ENCODE measurements around the gene RIMS1. TPM values are rescaled to one million over a fixed set of nuclear protein-coding genes. Genes with fewer than 3 reads are reported as not detected.

The RIMS1 gene
- total and polyA plus RNA-seq, 2 of the 13 experiments (the other 11 are each of a cell fraction or from before 2014, with no cell fraction given): not detected

GRCh38 chr6:72035966-72036365, 149.6 kb downstream of the RIMS1 start (continued):
- TF ChIP-seq ZBTB40 (IDR thresholded peaks at IDR 0.05) (no peak), ZBTB40 (CRISPR knock-in tag; IDR thresholded peaks at IDR 0.05) (no peak)

- no TSS peak for BruUV-seq (replicated peaks)
- FAIRE-seq: no peak
- Histone ChIP-seq H2AFZ (ENCODE audit: low read length) (no peak overlapping the region), H3K36me3 (replicated peaks in 1 of 2; ENCODE audit: control insufficient read depth in 1 of 2, insufficient read depth in 2 of 2, low read length in 2 of 2) (no peaks in the 10 kb centered on the region), H4K20me1 (ENCODE audit: insufficient read depth, low read length) (no peaks in the 10 kb centered on the region), H3K27ac (ENCODE audit: extremely low read length, insufficient read depth, low read length) (no peak overlapping the region), H3K9me3 (ENCODE audit: low read length) (no peaks in the 10 kb centered on the region), H3K9ac (ENCODE audit: insufficient read depth, low read depth, low read length) (no peak overlapping the region), H3K4me1 (ENCODE audit: insufficient read depth, low read length) (no peaks in the 10 kb centered on the region), H3K4me2 (ENCODE audit: low read depth, low read length) (no peak overlapping the region), H3K79me2 (ENCODE audit: insufficient read depth, low read length) (no peaks in the 10 kb centered on the region), H3K27me3 (ENCODE audit: control insufficient read depth in 1 of 2, insufficient read depth in 2 of 2, low read length in 2 of 2) (no peaks in the 10 kb centered on the region), H3K4me3 (replicated peaks in 1 of 3; ENCODE audit: insufficient read depth in 1 of 3, low read depth in 2 of 3, low read length in 3 of 3) (no peak overlapping the region)
- ChIA-PET CTCF (ENCODE audit: low intra/inter-chr PET ratio, low total read pairs) (no interaction called here), POLR2A (no interaction called here)
- intact Hi-C loops (cut with micrococcal nuclease; ENCODE audit: unreplicated experiment): no loop called here
- in situ Hi-C loops (cut with HindIII; ENCODE audit: extremely low pct_ligation_motif_present, low pct_unique_long_range_greater_than_20kb): no loop called here
- WGBS (ENCODE audit: low lambda C conversion rate): 0% methylated on average over 4 of the region's 4 CpGs
- DNase-seq (ENCODE audit: low spot score): no peak
- no peak for ATAC-seq
- no peak for TF ChIP-seq MTF2 (CRISPR knock-in tag; IDR thresholded peaks at IDR 0.05; ENCODE audit: borderline replicate concordance)
- TF ChIP-seq FOXP1 (IDR thresholded peaks at IDR 0.05): no peak
- TF ChIP-seq FOXP1 (CRISPR knock-in tag; IDR thresholded peaks at IDR 0.05): no peak
- TF ChIP-seq RFXAP (CRISPR knock-in tag; IDR thresholded peaks at IDR 0.05; ENCODE audit: borderline replicate concordance): no peak
- TF ChIP-seq ZNF660 (CRISPR knock-in tag; IDR thresholded peaks at IDR 0.05; ENCODE audit: borderline replicate concordance, low read depth): no peak
- no peak for TF ChIP-seq LBX2 (CRISPR knock-in tag; IDR thresholded peaks at IDR 0.05; ENCODE audit: borderline replicate concordance)
- TF ChIP-seq HNRNPK (IDR thresholded peaks at IDR 0.05; ENCODE audit: low read depth, low read length, poor library complexity, severe bottlenecking): no peak
- no peak for TF ChIP-seq TCF7 (IDR thresholded peaks at IDR 0.05; ENCODE audit: low read depth)
- no peak for TF ChIP-seq KDM5B (CRISPR knock-in tag; IDR thresholded peaks at IDR 0.05; ENCODE audit: borderline replicate concordance)
- no peak for TF ChIP-seq CEBPG (CRISPR knock-in tag; IDR thresholded peaks at IDR 0.05)
- no peak for TF ChIP-seq SAP130 (CRISPR knock-in tag; IDR thresholded peaks at IDR 0.05; ENCODE audit: low read depth)
- no peak for TF ChIP-seq MIER3 (CRISPR knock-in tag; IDR thresholded peaks at IDR 0.05; ENCODE audit: borderline replicate concordance)
- TF ChIP-seq NCOA2 (CRISPR knock-in tag; IDR thresholded peaks at IDR 0.05): no peak
- TF ChIP-seq MATR3 (CRISPR knock-in tag; IDR thresholded peaks at IDR 0.05): no peak
Observed at GRCh38 chr6:72037006-72037405, 150.7 kb downstream of the RIMS1 start.

Data from HepG2 (cell line).